Activated CD4-positive, alpha-beta T cell treated with anti-CD3 and anti-CD28 coated beads, Interleukin-2, amount 50 U/mL, for 4 hours (primary cell): Measurements from ENCODE around the gene SMAD3.
"Not testable (repeated sequence)": the region's sequence is repeated elsewhere in the genome, so short reads cannot be mapped to it uniquely, and the experiment has no call there.

ENCODE experiments used
- DNase-seq, 2 experiments: peaks; one replicate each; pipeline ENCODE4 v3.0.0-alpha.2; 2020

The SMAD3 gene

GRCh38 chr15:67146234-67146633 lies 80.8 kb downstream of the SMAD3 start:
- DNase-seq: no peak

GRCh38 chr15:67146875-67147381 lies 81.5 kb downstream of the SMAD3 start:
- peak; percentile 19 to 26 for DNase-seq

- DNase-seq: no peak
Observed at GRCh38 chr15:67147396-67147949, 82.1 kb downstream of the SMAD3 start.

- no peak for DNase-seq
Observed at GRCh38 chr15:67148196-67148701, 82.8 kb downstream of the SMAD3 start.

GRCh38 chr15:67149068-67149772 lies 83.8 kb downstream of the SMAD3 start:
- no peak for DNase-seq

- DNase-seq: no peak
Observed at GRCh38 chr15:67149773-67150022, 84.3 kb downstream of the SMAD3 start.

GRCh38 chr15:67150023-67150860 lies 84.8 kb downstream of the SMAD3 start:
- DNase-seq: peak; percentile 30 to 34

GRCh38 chr15:67152429-67152828 lies 87.0 kb downstream of the SMAD3 start:
- no peak for DNase-seq

- not testable (repeated sequence) for DNase-seq
Observed at GRCh38 chr15:67153044-67153443, 87.6 kb downstream of the SMAD3 start.

- DNase-seq: no peak
Observed at GRCh38 chr15:67154249-67154648, 88.8 kb downstream of the SMAD3 start.

GRCh38 chr15:67156426-67156825 lies 91.0 kb downstream of the SMAD3 start:
- DNase-seq: no peak

GRCh38 chr15:67156834-67157233 lies 91.4 kb downstream of the SMAD3 start:
- no peak for DNase-seq

GRCh38 chr15:67157521-67158252 lies 92.3 kb downstream of the SMAD3 start:
- no peak for DNase-seq

- no peak for DNase-seq
Observed at GRCh38 chr15:67158367-67158766, 93.0 kb downstream of the SMAD3 start.

- no peak for DNase-seq
Observed at GRCh38 chr15:67161412-67161811, 96.0 kb downstream of the SMAD3 start.

- DNase-seq: no peak
Observed at GRCh38 chr15:67161881-67162280, 96.5 kb downstream of the SMAD3 start.

GRCh38 chr15:67163180-67163579 lies 97.8 kb downstream of the SMAD3 start:
- DNase-seq: no peak

- no peak for DNase-seq
Observed at GRCh38 chr15:67164401-67164791, 99.0 kb downstream of the SMAD3 start.

GRCh38 chr15:67164811-67165253 lies 99.4 kb downstream of the SMAD3 start:
- no peak for DNase-seq

GRCh38 chr15:67165254-67166253 lies 100.2 kb downstream of the SMAD3 start:
- DNase-seq: no peak

- DNase-seq: no peak
Observed at GRCh38 chr15:67166280-67167009, 101.0 kb downstream of the SMAD3 start.
